GM12801 (cell line): ENCODE measurements around the gene PROM2.

Source experiments
- CTCF ChIP-seq: IDR thresholded peaks from one replicate; pipeline ENCODE4 v1.5.1; 2011; ENCODE audit warnings: control low read depth; ENCODE audit not compliant: insufficient read length; ENCODE audit errors: extremely low read depth

Gene PROM2

GRCh38 chr2:95317665-95318425 is 43.6 kb downstream of the PROM2 start:
- no peak for TF ChIP-seq CTCF

GRCh38 chr2:95318431-95319220 is 44.4 kb downstream of the PROM2 start:
- TF ChIP-seq CTCF: no peak

GRCh38 chr2:95319481-95320343 is 45.5 kb downstream of the PROM2 start:
- TF ChIP-seq CTCF: no peak

GRCh38 chr2:95320344-95320712 is 46.1 kb downstream of the PROM2 start:
- TF ChIP-seq CTCF: no peak

- no peak for TF ChIP-seq CTCF
Observed at GRCh38 chr2:95320986-95321767, 46.9 kb downstream of the PROM2 start.

GRCh38 chr2:95323347-95324155 is 49.3 kb downstream of the PROM2 start:
- no peak for TF ChIP-seq CTCF
